GM21360 (cell line): ENCODE data around the gene SLC35F3.

Experiments
- ATAC-seq: cut with Tn5 transposase; IDR thresholded peaks from one replicate; pipeline ENCODE4 v1.9.1; 2021; ENCODE audit warnings: mild to moderate bottlenecking, moderate library complexity; ENCODE audit not compliant: unreplicated experiment

Gene SLC35F3

DNA sequence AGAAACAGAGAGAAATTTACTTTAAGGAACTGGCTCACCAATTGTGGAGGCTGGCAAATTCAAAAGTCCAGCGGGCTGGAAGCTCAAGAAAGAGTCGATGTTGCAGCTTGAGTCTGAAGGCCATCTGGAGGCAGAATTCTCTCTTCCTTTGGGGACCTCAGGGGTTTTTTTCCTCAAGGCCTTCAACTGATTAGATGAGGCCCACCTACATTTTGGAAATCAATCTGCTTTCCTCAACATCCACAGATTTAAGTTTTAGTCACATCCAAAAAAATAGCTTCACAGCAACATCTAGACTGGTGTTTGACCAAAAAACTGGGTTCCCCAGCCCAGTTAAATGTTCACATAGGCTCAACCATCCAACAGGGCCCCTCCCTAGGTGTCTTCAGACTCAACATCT is 114.9 kb downstream of the SLC35F3 start:
- no peak for ATAC-seq

DNA sequence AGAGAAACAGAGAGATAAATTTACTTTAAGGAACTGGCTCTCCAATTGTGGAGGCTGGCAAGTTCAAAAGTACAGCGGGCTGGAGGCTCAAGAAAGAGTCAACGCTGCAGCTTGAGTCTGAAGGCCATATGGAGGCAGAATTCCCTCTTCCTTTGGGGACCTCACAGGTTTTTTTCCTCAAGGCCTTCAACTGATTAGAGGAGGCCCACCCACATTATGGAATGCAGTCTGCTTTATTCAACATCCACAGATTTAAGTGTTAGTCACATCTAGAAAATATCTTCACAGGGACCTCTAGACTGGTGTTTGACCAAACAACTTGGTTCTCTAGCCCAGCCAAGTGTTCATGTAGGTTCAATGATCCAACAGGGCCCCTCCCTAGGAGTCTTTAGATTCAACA is 117.8 kb downstream of the SLC35F3 start:
- no peak for ATAC-seq

DNA sequence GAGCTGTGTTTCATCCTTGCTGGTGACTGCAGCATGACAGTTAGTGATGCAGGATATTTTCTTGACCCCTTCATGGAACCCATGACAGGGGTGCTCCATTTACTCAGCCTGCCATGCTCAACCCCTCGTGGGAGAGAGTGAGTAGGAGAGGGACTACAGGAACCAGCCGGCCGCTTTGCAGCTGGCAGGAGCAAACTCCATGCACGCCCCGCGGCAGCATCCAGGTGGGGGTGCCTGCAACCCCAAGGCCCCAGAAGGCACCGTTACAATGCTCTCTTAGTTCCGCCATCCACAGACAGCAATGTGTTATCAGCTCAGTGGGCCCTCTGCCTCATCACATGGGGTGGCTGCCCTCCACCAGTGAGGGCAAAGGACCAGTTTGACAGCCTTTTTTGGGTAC is 135.1 kb downstream of the SLC35F3 start:
- ATAC-seq, result no peak

DNA sequence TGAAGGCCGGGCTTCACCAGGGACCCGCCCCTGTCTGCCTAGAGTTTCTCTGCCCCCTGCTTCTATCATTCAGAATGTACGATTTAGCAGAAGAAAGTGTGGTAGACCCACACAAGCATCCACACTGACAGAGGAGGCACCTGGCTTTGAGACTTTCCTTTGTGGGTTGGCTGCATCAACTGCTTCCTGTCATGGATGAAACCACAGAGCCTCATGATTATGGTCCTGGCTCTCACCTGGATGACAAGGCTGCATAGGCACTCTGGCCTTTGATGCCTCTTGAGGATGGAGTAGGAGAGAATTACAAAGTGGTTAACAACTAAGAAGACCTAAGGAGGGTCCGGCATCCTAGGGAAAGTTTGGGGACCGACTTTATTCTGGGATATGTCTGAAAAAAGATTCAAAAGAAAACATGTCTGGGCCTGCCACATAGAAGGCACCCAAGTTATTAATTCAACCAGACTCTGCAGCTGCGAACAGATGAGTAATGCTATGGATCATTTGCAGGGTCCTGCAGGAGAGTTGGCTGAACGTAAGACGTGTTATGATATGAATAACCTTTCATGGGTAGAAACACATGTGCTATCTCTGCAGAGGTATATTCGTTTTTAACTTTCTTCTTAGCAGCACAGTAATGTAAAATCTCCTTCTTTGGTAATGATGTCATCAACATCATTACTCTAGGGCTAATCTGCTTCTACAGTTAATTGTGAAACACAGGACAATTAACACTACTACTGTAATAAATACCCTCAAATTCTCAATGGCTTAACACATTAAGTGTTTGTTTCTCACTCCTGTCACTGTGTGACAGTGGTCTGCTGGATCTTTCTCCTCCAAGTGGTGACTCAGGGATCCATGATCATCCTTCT is 136.2 kb downstream of the SLC35F3 start:
- ATAC-seq, result no peak

DNA sequence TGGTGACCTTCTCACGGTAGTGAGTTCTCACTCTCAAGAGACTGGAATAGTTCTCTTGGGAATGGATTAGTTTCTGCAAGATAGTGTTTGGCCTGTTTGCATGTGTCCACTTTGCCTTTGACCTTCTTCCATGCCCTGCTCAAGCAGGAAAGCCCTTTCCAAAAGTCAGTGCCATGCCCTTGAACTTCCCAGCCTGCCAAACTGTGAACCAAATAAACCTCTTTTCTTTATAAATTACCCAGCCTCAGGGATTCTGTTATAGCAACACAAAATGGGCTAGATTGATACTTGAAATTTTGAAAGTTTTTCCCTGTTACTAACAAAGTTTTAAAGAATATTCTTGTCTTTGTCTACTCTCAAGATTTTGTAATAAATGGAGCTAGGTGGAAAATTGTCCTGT is 139.6 kb downstream of the SLC35F3 start:
- no peak for ATAC-seq

DNA sequence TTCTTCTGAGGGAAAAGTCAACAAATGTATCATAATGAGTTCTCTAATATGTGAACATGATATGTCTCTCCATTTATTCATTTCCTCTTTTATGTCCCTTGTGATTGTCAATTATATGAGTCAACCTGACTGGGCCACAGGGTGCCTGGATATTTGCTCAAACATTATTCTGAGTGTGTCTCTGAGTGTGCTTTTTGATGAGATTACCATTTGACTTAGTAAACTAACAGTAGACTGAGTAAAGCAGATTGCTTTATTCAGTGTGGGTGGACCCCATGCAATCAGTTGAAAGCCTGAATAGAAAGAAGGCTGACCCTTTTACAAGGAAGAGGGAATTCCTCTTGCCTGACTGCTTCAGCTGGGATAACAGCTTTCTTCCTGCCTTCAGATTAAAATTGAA is 142.6 kb downstream of the SLC35F3 start:
- no peak for ATAC-seq

DNA sequence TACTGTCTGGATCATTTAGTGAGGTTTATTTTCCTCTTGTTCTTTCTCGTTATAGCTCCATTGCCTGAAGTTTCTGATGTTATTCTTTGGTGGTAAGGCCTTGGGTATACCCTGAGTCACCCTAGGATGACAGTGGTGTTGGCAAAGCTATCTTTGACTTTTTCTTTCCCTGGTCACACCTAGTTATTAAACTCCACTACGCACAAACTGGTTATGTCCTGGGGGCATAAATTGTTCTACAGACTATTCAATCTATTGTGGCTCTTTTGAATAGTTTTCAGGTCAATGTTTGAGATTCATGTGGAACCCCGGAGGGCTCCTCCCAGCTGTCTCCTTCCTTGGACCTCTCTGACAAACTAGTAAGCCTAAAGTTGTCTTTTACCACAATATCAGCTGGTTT is 157.7 kb downstream of the SLC35F3 start:
- ATAC-seq, result no peak

DNA sequence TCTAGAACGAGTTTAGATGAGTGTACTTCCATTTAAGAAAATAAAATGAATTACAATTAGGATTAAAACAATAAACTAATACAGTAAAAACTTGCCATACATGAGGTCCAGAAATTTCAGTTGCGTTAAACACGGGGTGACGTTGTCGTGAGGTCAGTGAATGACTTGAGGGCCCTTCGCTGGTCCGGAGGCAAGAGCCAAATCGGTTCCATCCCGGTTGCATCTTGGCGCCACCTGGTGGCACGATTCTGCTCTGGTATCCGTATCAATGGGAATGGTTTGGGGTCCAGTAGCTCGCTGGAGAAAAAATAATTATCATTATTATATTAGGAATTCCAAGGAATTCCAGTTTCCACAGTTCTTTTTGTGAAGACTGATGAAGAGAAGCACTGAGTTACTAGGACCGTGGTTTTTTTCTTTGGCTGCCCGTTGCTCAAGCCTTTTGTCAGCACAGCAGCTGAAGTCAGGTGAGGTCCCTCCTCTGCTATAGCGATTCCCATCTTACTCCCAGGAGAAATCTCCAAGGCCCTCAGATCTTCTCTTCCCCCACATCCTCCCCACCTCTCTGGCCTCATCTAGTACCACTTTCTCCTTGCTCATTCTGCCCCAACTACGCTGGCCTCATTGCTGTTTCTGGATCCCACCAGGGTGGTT is 161.4 kb downstream of the SLC35F3 start:
- no peak for ATAC-seq

DNA sequence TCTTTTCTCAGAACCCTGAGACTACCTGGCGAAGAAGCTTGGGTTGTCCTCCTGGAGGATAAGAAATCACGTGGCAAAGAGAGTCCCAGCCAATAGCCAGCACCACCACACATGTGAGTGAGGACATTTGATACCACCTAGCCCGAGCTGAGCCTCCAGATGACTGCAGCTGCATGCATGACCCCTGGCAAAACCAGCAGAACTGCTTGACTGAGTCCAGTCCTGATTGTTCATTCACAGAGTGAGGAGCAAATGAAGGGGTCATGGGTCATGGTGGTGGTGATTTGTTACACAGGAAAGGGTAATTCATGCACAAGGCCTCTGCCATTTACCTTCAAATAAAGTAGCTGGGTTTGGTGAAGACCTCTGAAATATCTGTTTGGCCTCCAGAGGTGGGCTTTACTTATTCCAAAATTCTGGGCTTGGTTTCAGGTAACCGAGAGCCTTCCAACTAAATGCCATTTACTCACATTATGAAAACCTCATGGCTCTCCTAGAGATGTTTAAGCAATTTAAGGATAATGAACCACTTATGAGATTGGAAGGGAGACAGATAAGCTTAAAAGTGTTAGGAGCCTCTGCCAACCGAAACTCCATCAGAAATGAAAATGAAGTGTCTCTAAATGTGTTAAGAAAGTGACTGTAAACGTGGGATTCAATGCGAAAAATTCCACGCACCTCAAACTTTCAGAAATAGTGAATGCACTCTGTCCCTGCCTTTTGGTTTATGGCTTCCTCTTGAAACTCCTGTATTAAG is 163.3 kb downstream of the SLC35F3 start:
- ATAC-seq, result no peak

DNA sequence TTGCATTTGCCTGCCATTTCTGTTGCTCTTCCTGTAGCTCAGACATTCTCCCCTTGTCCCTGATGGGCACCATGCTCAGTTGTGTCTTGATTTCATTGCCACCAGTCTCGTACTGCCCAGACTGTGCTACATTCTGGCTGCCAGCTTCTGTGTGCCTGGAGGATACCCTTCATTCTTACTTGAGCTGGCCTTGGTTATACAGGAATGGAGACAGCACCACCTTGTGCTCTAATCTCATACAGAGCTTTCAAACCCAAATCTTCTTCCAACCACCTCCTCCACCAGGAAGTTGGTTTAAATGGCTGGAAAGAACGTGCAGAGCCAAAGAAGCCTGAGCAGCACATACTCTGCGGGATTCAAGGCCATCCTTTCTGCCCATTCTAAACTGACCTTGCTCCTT is 165.3 kb downstream of the SLC35F3 start:
- no peak for ATAC-seq

DNA sequence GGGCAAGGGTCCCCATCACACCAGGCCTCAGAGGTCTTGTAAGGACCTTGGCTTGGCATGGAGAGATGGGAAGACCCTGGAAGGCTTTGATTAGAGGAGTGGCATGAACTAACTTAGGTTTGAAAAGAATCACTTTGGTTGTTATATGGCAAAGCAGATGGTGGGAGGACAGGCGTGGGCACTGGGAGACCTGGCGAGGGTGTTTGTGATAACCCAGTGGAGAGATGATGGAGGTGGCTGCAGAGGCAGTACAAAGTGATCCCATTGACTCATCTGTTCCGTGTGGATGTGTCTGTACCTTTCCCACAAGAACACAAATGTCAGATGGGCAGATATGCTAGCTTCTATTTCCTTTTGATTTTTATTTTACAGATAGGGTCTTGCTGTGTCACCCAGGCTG is 168.3 kb downstream of the SLC35F3 start:
- no peak for ATAC-seq

DNA sequence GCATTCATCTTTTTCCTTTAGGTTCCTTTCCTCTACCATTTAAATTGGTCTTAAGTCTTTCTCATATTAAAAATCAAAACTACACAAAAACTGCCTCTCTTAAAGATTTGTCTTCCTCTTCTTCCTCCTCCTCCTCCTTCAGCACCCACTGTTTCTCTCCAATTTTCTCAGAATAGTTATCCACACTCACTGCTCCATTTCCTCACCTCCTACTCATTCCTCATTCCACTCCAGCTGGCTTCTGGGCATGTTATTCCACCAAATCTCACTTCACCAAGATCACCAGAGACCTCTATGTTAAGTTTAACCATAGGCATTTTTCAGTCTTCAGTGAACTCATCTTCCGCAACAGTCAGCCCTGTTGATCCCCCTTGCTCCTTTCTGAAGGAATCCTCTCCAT is 173.7 kb downstream of the SLC35F3 start:
- ATAC-seq, result no peak

DNA sequence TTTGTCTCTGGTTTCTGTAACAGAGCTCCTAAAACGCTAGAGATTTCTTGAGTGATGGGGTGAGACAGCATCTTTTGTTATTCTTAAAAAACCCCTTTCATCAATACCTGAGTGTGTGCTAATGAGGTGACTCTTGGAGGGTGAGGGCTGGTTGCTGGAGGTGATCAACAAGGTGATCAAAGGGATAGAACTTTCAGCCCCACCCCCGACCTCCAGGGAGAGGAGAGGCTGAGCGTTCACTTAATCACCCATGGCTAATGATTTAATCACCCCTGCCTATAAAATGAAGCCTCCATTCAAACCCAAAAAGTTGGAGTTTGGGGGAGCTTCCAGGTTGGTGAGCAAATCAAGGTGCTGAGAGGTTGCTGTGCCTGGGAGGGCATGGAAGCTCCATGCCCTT is 175.4 kb downstream of the SLC35F3 start:
- no peak for ATAC-seq

DNA sequence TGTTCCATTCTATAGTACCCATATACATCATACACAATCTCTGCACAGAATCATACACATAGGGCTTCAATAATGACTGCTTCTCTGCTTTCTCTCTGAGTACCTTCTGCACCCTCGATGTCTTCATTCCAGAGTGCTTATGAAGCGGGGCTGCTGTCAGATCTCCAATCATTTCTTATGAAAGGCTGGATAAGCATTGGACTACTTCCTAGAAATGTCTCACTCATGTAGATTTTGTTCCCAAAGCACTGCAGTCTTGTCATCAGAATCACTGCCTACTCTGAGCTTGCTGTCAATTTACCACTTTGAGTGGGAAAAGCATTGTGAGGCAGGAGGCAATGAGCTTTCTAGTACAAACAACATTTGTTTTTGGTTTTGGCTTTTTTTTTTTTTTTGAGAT is 179.0 kb downstream of the SLC35F3 start:
- ATAC-seq, result no peak

DNA sequence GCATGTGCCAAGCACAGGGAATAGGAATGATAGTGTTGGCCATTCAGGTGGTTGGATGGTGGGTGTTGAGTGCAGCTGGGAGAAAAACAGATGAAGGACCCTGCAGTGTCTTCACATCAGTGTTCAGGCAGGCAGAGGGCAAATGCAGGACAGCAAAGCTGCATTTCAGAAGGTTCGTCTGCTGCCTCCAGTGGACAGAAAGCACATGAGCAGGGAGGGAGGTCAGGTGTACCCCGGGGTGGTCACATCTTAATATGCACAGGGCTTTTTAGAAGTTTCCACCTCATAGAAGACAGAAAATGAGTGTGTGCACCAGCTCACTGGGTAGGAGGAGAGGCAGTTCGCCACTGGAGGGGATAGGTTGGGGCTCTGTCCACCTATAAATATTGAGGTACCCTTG is 184.9 kb downstream of the SLC35F3 start:
- no peak for ATAC-seq

DNA sequence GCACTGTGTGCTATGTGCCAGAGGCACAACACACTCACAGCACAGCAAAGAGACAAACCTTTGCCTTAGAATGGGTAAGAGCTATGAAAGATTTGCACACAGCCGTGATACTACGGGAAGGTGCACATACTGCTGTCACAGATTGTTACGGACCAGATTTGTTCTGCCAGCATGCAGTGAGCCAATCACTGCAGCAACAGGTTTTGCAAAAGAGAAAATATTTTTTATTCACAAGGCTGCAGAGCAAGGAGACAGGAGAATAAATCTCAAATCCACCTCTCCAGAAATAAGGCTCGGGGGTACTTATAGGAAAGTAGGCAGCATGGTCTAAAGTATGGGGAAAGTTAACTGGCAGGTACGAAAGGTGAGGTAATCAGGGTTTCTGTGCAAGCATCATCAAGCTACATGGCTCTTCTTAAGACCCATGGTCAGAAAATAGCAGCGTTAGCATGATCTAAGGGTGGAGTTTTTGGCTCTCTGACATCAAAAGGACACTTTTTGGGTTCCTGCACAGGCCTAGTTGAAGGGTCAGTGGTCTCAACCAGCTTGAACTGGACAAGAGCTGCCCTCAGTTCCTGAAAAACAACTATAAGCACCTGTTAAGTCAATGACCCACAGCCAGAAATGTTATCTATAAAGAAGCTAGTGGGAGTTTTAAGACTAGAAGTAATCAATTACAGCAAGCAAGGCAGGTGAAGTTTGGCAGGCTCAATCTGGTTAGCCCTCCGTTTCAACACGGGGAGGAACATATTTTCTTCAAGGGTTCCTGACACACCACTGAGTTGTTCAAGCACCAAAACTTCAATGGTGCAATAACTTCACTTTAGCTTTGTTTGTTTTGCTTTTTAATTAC is 186.0 kb downstream of the SLC35F3 start:
- no peak for ATAC-seq

DNA sequence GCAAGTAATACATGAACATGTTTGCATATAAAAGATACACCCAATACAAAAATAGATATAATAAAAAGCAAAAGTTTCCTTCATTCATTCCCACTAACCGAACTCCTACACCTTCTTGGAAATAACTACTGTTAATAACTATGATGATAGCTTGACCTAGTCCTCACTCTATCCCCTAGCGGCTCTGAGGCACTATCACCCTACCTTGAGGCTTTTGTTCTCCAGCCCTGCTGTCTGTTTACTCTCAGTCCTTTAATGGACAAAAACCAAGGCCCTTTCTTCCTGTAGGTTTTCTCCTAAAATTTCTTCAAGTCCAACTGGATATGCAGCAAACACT is 186.6 kb downstream of the SLC35F3 start:
- no peak for ATAC-seq

DNA sequence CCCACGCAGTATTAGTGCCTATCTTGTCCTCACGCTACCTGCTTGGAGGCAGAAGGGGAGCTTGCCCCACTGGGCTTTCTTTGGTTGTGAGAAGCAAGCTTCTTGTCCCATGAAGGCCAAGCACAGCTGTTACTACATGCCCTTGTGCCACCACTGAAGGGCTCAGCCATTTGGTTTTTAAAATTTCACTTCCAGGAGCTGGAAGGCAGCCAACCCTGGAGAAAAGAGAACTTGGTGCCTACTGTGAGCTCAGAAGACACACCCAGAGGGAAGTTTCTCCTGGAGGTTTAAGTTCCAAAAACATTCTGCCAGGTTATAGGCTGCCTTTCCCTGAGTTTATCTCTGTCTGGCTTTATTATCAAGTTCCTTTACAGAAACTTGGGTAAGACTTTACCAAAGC is 187.4 kb downstream of the SLC35F3 start:
- no peak for ATAC-seq

DNA sequence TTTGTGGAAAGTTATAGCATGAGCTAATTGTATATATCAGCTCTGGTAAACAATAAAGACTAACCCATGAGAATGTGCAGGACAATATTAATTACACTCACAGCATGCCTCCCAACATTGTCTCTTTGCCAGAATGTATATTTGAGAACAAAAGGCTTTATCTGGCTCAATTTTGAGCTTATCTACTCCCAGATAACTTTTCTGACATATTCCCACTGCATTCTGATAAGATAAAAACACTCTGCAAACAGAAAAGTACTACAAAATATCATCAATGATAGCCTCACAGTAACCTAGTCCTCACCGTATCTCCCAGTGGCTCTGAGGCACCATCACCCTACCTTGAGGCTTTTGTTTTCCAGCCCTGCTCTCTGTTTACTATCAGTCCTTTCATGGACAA is 188.6 kb downstream of the SLC35F3 start:
- no peak for ATAC-seq

DNA sequence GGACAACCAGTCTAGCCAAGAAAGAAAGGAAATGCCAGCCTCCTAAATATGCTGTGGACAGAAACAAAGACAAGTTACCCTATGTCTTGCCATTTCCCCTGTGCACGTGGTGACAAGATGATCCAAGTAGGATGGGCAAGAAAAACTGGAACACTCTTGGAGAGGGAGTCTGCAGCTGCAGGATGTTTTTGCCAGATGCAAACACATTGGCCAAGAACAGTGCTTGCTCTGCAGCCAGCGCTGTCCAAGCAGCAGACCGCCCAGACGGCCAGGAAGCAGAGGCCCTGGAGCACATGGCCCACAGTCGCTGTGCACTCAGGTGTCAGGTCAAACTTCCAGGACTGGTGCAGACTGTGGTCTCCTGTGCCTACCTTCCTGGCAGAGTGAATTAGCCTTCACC is 189.3 kb downstream of the SLC35F3 start:
- ATAC-seq, result no peak

DNA sequence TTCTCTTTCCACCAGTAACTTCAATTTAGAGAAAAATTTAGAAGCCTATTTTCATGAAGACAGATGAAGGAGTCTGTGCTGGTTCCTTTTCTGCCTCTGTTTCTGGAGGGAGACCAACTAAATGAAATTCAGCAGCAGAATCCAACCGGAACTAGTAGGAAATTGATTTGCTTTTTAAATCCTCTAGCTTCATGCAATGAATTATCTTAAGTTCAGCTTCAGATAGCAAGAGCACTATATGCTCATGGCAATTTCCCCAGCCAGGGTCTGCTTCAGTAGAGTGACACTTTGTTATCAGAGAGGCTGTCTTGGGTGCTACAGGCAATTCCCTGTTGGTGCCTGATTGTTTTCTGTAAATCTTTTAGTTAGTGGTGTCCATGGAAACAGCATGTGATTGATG is 189.7 kb downstream of the SLC35F3 start:
- no peak for ATAC-seq
